GM18873 (cell line): Measurements from ENCODE around the gene LDHB.
"Not testable (repeated sequence)": the region's sequence is repeated elsewhere in the genome, so short reads cannot be mapped to it uniquely, and the experiment has no call there.

Experiments used
- ATAC-seq: cut with Tn5 transposase; IDR thresholded peaks from one replicate; pipeline ENCODE4 v1.9.1; 2021; ENCODE audit warnings: mild to moderate bottlenecking, moderate library complexity, moderate number of reproducible peaks; ENCODE audit not compliant: unreplicated experiment, low FRiP score

The LDHB gene

GRCh38 chr12:21614506-21614905 is 43.1 kb downstream of the LDHB start:
- ATAC-seq, result no peak

GRCh38 chr12:21613931-21614330 is 43.7 kb downstream of the LDHB start:
- no peak for ATAC-seq

- no peak for ATAC-seq
Measured at GRCh38 chr12:21608196-21608595, 49.4 kb downstream of the LDHB start.

GRCh38 chr12:21607701-21608100 is 49.9 kb downstream of the LDHB start:
- no peak for ATAC-seq

GRCh38 chr12:21606175-21606574 is 51.5 kb downstream of the LDHB start:
- ATAC-seq, result no peak

GRCh38 chr12:21604245-21605101 is 53.2 kb downstream of the LDHB start, which contains the start of gene GYS2:
Gene GYS2, minus strand, starts transcription at chr12:21604847. Its CDS starts 255 bp downstream, at chr12:21604592.
- no peak for ATAC-seq

- no peak for ATAC-seq
Measured at GRCh38 chr12:21602774-21603173, 54.9 kb downstream of the LDHB start.

- no peak for ATAC-seq
Measured at GRCh38 chr12:21600196-21600595, 57.4 kb downstream of the LDHB start.

- ATAC-seq, result no peak
Measured at GRCh38 chr12:21599143-21599999, 58.3 kb downstream of the LDHB start.

GRCh38 chr12:21598651-21599050 is 59.0 kb downstream of the LDHB start:
- ATAC-seq, result no peak

- not testable (repeated sequence) for ATAC-seq
Measured at GRCh38 chr12:21595356-21595755, 62.3 kb downstream of the LDHB start.

- no peak for ATAC-seq
Measured at GRCh38 chr12:21585485-21585884, 72.2 kb downstream of the LDHB start.
